Kidney (tissue), 14 donors: ENCODE measurements around the gene SLC11A2. TPM values are rescaled to one million over a fixed set of nuclear protein-coding genes. Genes with fewer than 3 reads are reported as not detected.
A peak's percentile ranks its signal among the peaks of the same experiment; 100 is the strongest.

Experiments
- DNase-seq, 5 donors: peaks; one replicate each; pipeline ENCODE4 v3.0.0-alpha.2; 2013 to 2020
- FAIRE-seq: peaks from 2 replicates; lab custom pipeline; 2012; peaks lifted over from hg19 to GRCh38; lab: Jason Lieb, UNC
- H3K27ac ChIP-seq, 2 donors: one replicate each; pipeline ENCODE4 v1.7.0; 2013; ENCODE audit warnings: low read depth in 2 of 2, low read length in 2 of 2, inconsistent platforms in 1 of 2
- H3K27me3 ChIP-seq: one replicate; pipeline ENCODE4 v1.7.1; 2013; ENCODE audit warnings: low read length, inconsistent platforms; ENCODE audit not compliant: control insufficient read depth, insufficient read depth
- H3K36me3 ChIP-seq, 3 donors: one replicate each; pipeline versions ENCODE4 v1.7.0 to v1.7.1; 2013; ENCODE audit warnings: low read length in 3 of 3, control low read depth in 1 of 3, inconsistent platforms in 1 of 3; ENCODE audit not compliant: insufficient read depth in 3 of 3, control insufficient read depth in 2 of 3
- H3K4me1 ChIP-seq, 3 donors: one replicate each; pipeline versions ENCODE4 v1.7.0 to v1.7.1; 2013; ENCODE audit warnings: low read length in 3 of 3, inconsistent platforms in 1 of 3, low read depth in 1 of 3; ENCODE audit not compliant: control insufficient read depth in 2 of 3, insufficient read depth in 2 of 3
- H3K4me3 ChIP-seq, 3 donors: one replicate each; pipeline versions ENCODE4 v1.7.0 to v1.8.1; 2013; ENCODE audit warnings: low read length in 3 of 3, control low read depth in 1 of 3, inconsistent platforms in 1 of 3
- H3K9ac ChIP-seq, 3 donors: one replicate each; pipeline versions ENCODE4 v1.7.0 to v1.7.1; 2013; ENCODE audit warnings: low read length in 3 of 3, control low read depth in 1 of 3, inconsistent platforms in 1 of 3
- H3K9me3 ChIP-seq, 3 donors: one replicate each; pipeline versions ENCODE4 v1.7.0 to v1.7.1; 2013; ENCODE audit warnings: low read length in 3 of 3, control low read depth in 1 of 3, inconsistent platforms in 1 of 3; ENCODE audit not compliant: control insufficient read depth in 2 of 3, insufficient read depth in 1 of 3
- CTCF ChIP-seq: IDR thresholded peaks from 3 replicates; pipeline ENCODE4 v1.5.1; 2012; ENCODE audit warnings: mild to moderate bottlenecking, moderate library complexity, borderline replicate concordance; ENCODE audit not compliant: insufficient read depth; ENCODE audit errors: extremely low read depth
- intact Hi-C: fragments of 100-400 bp; cut with DNase I; formaldehyde crosslinking; loops from one replicate; pipeline ENCODE4 v1.11.1; 2022
- polyA plus RNA-seq: library from polyadenylated mRNA; stranded (reverse); fragments of 350-450 nt; fragmentation: Illumina TruSeq; extraction: RNeasy Lipid Tissue Mini Kit (QIAGEN cat#74804); gene quantifications from one replicate; pipeline ENCODE4 v1.2.3, GENCODE V29; 2014; ENCODE audit warnings: low read depth, low replicate concordance; ENCODE audit not compliant: insufficient read depth
- total RNA-seq: library from RNA; stranded (reverse); fragmentation: NEBNext Ultra II Directional; extraction: Animal tissue kit (Norgen Biotek cat#: 25700); gene quantifications from one replicate; pipeline ENCODE4 v1.2.1, GENCODE V29; 2021
- donor health status: control.
- donor health status: control.
- donor health status: control.
- donor health status: control.
- donor health status: control.
- donor health status: DM: yes; HTN: yes; CAD: no.
- donor health status: Normal renal cell carcinoma (clear cell type).

SLC11A2 gene
- total and polyA plus RNA-seq, 2 donors from 2014 or later, result 22.3 to 90.2 TPM

DNA sequence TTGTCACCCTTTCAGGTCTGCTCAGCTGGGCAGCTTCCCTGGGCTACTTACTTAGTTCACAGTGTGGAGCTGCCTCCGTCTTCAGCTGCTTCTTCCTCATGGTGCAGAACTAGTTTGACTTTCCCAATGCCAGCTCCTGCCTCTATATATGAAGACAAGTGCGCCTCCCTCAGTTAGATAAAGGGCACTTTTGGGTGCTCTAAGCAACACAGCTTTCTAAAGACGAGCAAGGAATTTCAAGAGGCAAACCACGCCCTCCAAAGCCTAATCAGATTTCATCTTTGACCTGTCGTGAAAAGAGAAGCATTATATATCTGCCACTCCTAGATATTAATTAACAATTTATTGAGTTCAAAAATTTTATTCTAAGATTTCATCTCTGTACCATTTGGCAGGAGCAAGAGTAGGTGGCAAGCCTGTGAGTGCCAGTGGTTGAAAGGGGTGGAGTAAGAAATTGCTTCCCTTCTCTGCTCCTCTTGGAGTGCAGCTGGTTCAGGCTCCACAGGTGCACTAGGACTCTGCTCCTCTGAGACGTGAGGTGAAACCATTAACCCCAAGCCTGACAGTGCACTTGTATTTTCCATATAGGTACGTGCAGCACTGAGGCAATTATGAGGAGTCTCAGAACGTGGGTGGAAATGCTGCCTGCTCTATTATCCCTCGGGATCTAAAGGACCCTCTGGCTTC, 2.1 kb upstream of the SLC11A2 start:
- Histone ChIP-seq H3K9ac (peak overlapping the region in 2 of 3 donors; percentile 22 to 63), H3K4me1 (peaks cover 0 to 12% (median 9%) of the 10 kb centered on the region in 3 donors), H3K27ac (no peak overlapping the region), H3K27me3 (no peaks in the 10 kb centered on the region), H3K9me3 (no peaks in the 10 kb centered on the region), H3K36me3 (no peaks in the 10 kb centered on the region), H3K4me3 (peak overlapping the region; percentile 17 to 47 (median 46))
- peak in 1 of 5 donors; percentile 41 for DNase-seq
- intact Hi-C loops, result no loop called here
- FAIRE-seq, result no peak
- peak; percentile 22 for TF ChIP-seq CTCF

- no peak overlapping the region for H3K4me3 ChIP-seq
- H3K27ac ChIP-seq, result no peak overlapping the region
- H3K36me3 ChIP-seq, result no peaks in the 10 kb centered on the region
- DNase-seq, result no peak
- no peaks in the 10 kb centered on the region for H3K27me3 ChIP-seq
- TF ChIP-seq CTCF, result no peak
- H3K9ac ChIP-seq, result no peak overlapping the region
- H3K4me1 ChIP-seq, result peaks cover 0 to 21% (median 9%) of the 10 kb centered on the region in 3 donors
- no peak for FAIRE-seq
- H3K9me3 ChIP-seq, result no peaks in the 10 kb centered on the region
- intact Hi-C loops, result no loop called here
Measured at GRCh38 chr12:51027342-51027835, 1.2 kb upstream of the SLC11A2 start.

- peak overlapping the region; percentile 54 to 94 (median 87) for H3K9ac ChIP-seq
- TF ChIP-seq CTCF, result no peak
- H3K9me3 ChIP-seq, result no peaks in the 10 kb centered on the region
- FAIRE-seq (no peak), DNase-seq (peak in 2 of 5 donors; percentile 40 to 69)
- H3K27ac ChIP-seq, result peak overlapping the region; percentile 98
- peak overlapping the region; percentile 71 to 82 (median 75) for H3K4me3 ChIP-seq
- intact Hi-C loops, result no loop called here
- H3K27me3 ChIP-seq, result no peaks in the 10 kb centered on the region
- peaks cover 0 to 35% (median 9%) of the 10 kb centered on the region in 3 donors for H3K4me1 ChIP-seq
- no peaks in the 10 kb centered on the region for H3K36me3 ChIP-seq
Measured at GRCh38 chr12:51025338-51025835, 797 bp downstream of the SLC11A2 start.
